ENCODE measurements around the gene NIPBL. TPM values are rescaled to one million over a fixed set of nuclear protein-coding genes. Genes with fewer than 3 reads are reported as not detected.

NIPBL gene
- total RNA-seq, 8 experiments from 2014 or later, result 16.2 to 55.1 (median 26.0) TPM

DNA sequence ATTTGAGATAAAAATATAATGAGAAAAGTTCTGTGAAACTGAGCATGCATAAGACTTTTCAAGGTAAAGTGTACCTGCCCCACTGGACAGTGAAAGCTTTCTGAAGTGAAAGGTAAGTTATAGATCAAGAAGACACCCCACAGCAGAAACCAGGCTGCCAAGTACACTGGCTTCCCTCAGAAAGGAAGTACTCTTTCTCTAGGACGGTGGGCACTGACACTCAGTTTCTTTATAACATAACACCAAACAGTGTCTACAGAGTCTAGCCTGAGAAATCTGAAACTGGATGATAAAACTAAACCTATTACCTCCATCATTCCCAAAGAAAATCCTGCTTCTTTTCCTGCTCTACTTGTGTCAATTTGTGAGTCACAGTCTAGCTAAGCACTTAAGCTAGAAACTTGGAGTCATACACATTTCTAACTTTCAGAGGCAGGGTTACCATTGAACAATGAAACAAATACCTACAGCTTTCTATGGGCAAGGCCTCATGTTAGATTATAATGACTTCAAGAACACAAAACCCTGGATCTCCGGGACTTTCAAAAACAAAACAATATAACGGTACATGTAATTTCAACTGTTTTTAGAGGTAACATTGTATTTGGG, 235.9 kb downstream of the NIPBL start:
- no peak overlapping the region for H3K4me3 ChIP-seq
- WGBS, 10 experiments, result 83 to 100% (median 100%) methylated on average over 1 to 3 of the region's 3 CpGs; no CpG with 5 or more reads in 3 of the 10 experiments
- no peaks in the 10 kb centered on the region for H3K4me1 ChIP-seq (replicated peaks in 1 of 2)
- in situ Hi-C loops (cut with MboI; ENCODE audit: low pct_unique_long_range_greater_than_20kb in 2 of 9, low sequenced_read_pairs in 9 of 9, unreplicated experiment in 9 of 9), result no loop called here
- ATAC-seq (replicated peaks in 6 of 8), result no peak
- no peak overlapping the region for H3K27ac ChIP-seq

Measured in motor neuron (in vitro differentiated cells).